Measurements from ENCODE around the gene ANKRD9.
A peak's percentile ranks its signal among the peaks of the same experiment; 100 is the strongest.
"Not testable (repeated sequence)": the region's sequence is repeated elsewhere in the genome, so short reads cannot be mapped to it uniquely, and the experiment has no call there.

Gene ANKRD9

GRCh38 chr14:102544747-102545460 lies 35.3 kb upstream of the ANKRD9 start:
- H3K4me1 ChIP-seq (ENCODE audit: control insufficient read depth in 1 of 2, insufficient read depth in 1 of 2, low read depth in 1 of 2, low read length in 1 of 2): peaks cover 11 to 14% of the 10 kb centered on the region in 2 experiments
- H3K36me3 ChIP-seq: no peaks in the 10 kb centered on the region
- no peak overlapping the region for H3K27ac ChIP-seq
- H3K9me3 ChIP-seq: no peaks in the 10 kb centered on the region
- peaks cover 70% of the 10 kb centered on the region for H3K27me3 ChIP-seq
- TF ChIP-seq CTCF (IDR thresholded peaks at IDR 0.05): no peak
- peak overlapping the region; percentile 35 to 56 for H3K4me3 ChIP-seq (ENCODE audit: low read depth in 1 of 2, low read length in 1 of 2)

GRCh38 chr14:102544046-102544746 lies 34.6 kb upstream of the ANKRD9 start:
- Histone ChIP-seq H3K36me3 (no peaks in the 10 kb centered on the region), H3K27me3 (peaks cover 69% of the 10 kb centered on the region), H3K4me1 (ENCODE audit: control insufficient read depth in 1 of 2, insufficient read depth in 1 of 2, low read depth in 1 of 2, low read length in 1 of 2) (peaks cover 11 to 14% of the 10 kb centered on the region in 2 experiments), H3K27ac (no peak overlapping the region), H3K9me3 (no peaks in the 10 kb centered on the region), H3K4me3 (ENCODE audit: low read depth in 1 of 2, low read length in 1 of 2) (peak overlapping the region; percentile 35 to 56)
- TF ChIP-seq CTCF (IDR thresholded peaks at IDR 0.05): no peak

GRCh38 chr14:102541771-102542170 lies 32.2 kb upstream of the ANKRD9 start:
- Histone ChIP-seq H3K36me3 (no peaks in the 10 kb centered on the region), H3K9me3 (no peaks in the 10 kb centered on the region), H3K27ac (no peak overlapping the region), H3K27me3 (peaks cover 51% of the 10 kb centered on the region), H3K4me1 (ENCODE audit: control insufficient read depth in 1 of 2, insufficient read depth in 1 of 2, low read depth in 1 of 2, low read length in 1 of 2) (peaks cover 4 to 14% of the 10 kb centered on the region in 2 experiments), H3K4me3 (ENCODE audit: low read depth in 1 of 2, low read length in 1 of 2) (no peak overlapping the region)
- TF ChIP-seq CTCF (IDR thresholded peaks at IDR 0.05): no peak

GRCh38 chr14:102541029-102541491 lies 31.5 kb upstream of the ANKRD9 start:
- H3K36me3 ChIP-seq; H3K9me3 ChIP-seq; H3K4me3 ChIP-seq (ENCODE audit: low read depth in 1 of 2, low read length in 1 of 2); H3K27ac ChIP-seq: not testable (repeated sequence)
- peaks cover 43% of the 10 kb centered on the region for H3K27me3 ChIP-seq
- peaks cover 4 to 14% of the 10 kb centered on the region in 2 experiments for H3K4me1 ChIP-seq (ENCODE audit: control insufficient read depth in 1 of 2, insufficient read depth in 1 of 2, low read depth in 1 of 2, low read length in 1 of 2)

GRCh38 chr14:102540315-102541028 lies 30.9 kb upstream of the ANKRD9 start:
- peaks cover 2 to 13% of the 10 kb centered on the region in 2 experiments for H3K4me1 ChIP-seq (ENCODE audit: control insufficient read depth in 1 of 2, insufficient read depth in 1 of 2, low read depth in 1 of 2, low read length in 1 of 2)
- H3K4me3 ChIP-seq (ENCODE audit: low read depth in 1 of 2, low read length in 1 of 2): no peak overlapping the region
- H3K36me3 ChIP-seq: no peaks in the 10 kb centered on the region
- H3K9me3 ChIP-seq: no peaks in the 10 kb centered on the region
- TF ChIP-seq CTCF (IDR thresholded peaks at IDR 0.05): no peak
- no peak overlapping the region for H3K27ac ChIP-seq
- peaks cover 38% of the 10 kb centered on the region for H3K27me3 ChIP-seq
